K562 (cell line): Measurements from ENCODE around the gene PNPLA7. TPM values are rescaled to one million over a fixed set of nuclear protein-coding genes. Genes with fewer than 3 reads are reported as not detected.

Source experiments
- ATAC-seq: fragments of 200-7000 bp; cut with Tn5 transposase; 3 replicates; pipeline ENCODE4 v1.9.1; 2020; ENCODE audit warnings: moderate library complexity
- BruUV-seq: library from RNA; stranded (reverse); fragments of 400-500 nt; replicated peaks from 2 replicates; lab custom pipeline; 2021; lab: Mats Ljungman, UMichigan
- CTCF ChIA-PET: fragments of 300-600 bp; formaldehyde crosslinking; extraction: SDS; loops from one replicate; lab custom pipeline; 2021; ENCODE audit warnings: low intra/inter-chr PET ratio; lab: Yijun Ruan, JAX
- POLR2A ChIA-PET: fragments of 300-600, 350-650 bp; sonication (Branson Sonifier 250); formaldehyde crosslinking; extraction: SDS; loops from one replicate; lab custom pipeline; 2021; ENCODE audit warnings: antibody characterized with exemption, inconsistent platforms; lab: Yijun Ruan, JAX
- DNase-seq, 4 experiments: peaks; one replicate each; pipeline versions ENCODE4 v3.0.0 to v3.0.0-alpha.2; 2011 to 2018; ENCODE audit warnings: low spot score in 3 of 4, mixed read lengths in 3 of 4; ENCODE audit errors: extremely low read depth in 1 of 4
- FAIRE-seq: peaks from 2 replicates; lab custom pipeline; 2011; peaks lifted over from hg19 to GRCh38; lab: Jason Lieb, UNC
- H2AFZ ChIP-seq: 2 replicates; pipeline ENCODE4 v1.6.0; 2011; ENCODE audit warnings: low read depth, low read length, control low read depth, inconsistent platforms
- H3K27ac ChIP-seq: fragments of 200-600 bp; 3 replicates; pipeline ENCODE4 v1.8.0; 2011; ENCODE audit warnings: low read depth, mild to moderate bottlenecking, control low read depth, inconsistent platforms, low read length, moderate library complexity, mixed read lengths; ENCODE audit errors: extremely low read depth
- H3K27me3 ChIP-seq, 2 experiments: fragments of 300-600 bp in 1 of 2; 2 replicates in 1 of 2; 3 replicates in 1 of 2; pipeline versions ENCODE4 v1.6.0 to v1.8.0; 2011; ENCODE audit warnings: inconsistent platforms in 2 of 2, low read length in 2 of 2, mild to moderate bottlenecking in 1 of 2, mixed read lengths in 1 of 2, moderate library complexity in 1 of 2; ENCODE audit not compliant: control insufficient read depth in 2 of 2, insufficient read depth in 2 of 2
- H3K36me3 ChIP-seq: fragments of 300-600 bp; 3 replicates; pipeline ENCODE4 v1.8.0; 2011; ENCODE audit warnings: mild to moderate bottlenecking, low read length, inconsistent platforms; ENCODE audit not compliant: control insufficient read depth, insufficient read depth
- H3K4me1 ChIP-seq, 2 experiments: fragments of 200-600 bp in 1 of 2; replicated peaks in 1 of 2; 2 replicates in 1 of 2; 3 replicates in 1 of 2; pipeline versions ENCODE4 v1.5.1 to v1.8.0; 2011; ENCODE audit warnings: inconsistent platforms in 2 of 2, low read length in 2 of 2, mild to moderate bottlenecking in 1 of 2, mixed read lengths in 1 of 2, moderate library complexity in 1 of 2; ENCODE audit not compliant: control insufficient read depth in 2 of 2, insufficient read depth in 2 of 2
- H3K4me2 ChIP-seq: 2 replicates; pipeline ENCODE4 v1.6.1; 2011; ENCODE audit warnings: low read length, control low read depth, inconsistent platforms, mixed read lengths; ENCODE audit not compliant: insufficient read depth
- H3K4me3 ChIP-seq: fragments of 200-600 bp; sonication (generic), shearing (Covaris generic); 2 replicates; pipeline ENCODE4 v1.5.1; 2016; ENCODE audit warnings: control low read depth, inconsistent platforms
- H3K79me2 ChIP-seq: fragments of 200-600 bp; 3 replicates; pipeline ENCODE4 v1.8.0; 2011; ENCODE audit warnings: low read length, inconsistent platforms; ENCODE audit not compliant: control insufficient read depth, insufficient read depth
- H3K9ac ChIP-seq, 2 experiments: 2 replicates each; pipeline versions ENCODE4 v1.6.0 to v1.6.1; 2011; ENCODE audit warnings: low read depth in 2 of 2, low read length in 2 of 2, control low read depth in 1 of 2, inconsistent platforms in 1 of 2, mild to moderate bottlenecking in 1 of 2, mixed read lengths in 1 of 2; ENCODE audit not compliant: insufficient read depth in 1 of 2
- H3K9me1 ChIP-seq: one replicate; pipeline ENCODE4 v1.6.0; 2011; ENCODE audit warnings: inconsistent platforms, mild to moderate bottlenecking, low read length, moderate library complexity; ENCODE audit not compliant: control insufficient read depth, insufficient read depth
- H3K9me3 ChIP-seq: replicated peaks from 2 replicates; pipeline ENCODE4 v1.5.1; 2011; ENCODE audit warnings: low read depth, low read length, inconsistent platforms; ENCODE audit not compliant: control insufficient read depth, insufficient read depth
- H4K20me1 ChIP-seq: replicated peaks from 2 replicates; pipeline ENCODE4 v1.6.1; 2011; ENCODE audit warnings: low read length, inconsistent platforms, mixed read lengths; ENCODE audit not compliant: control insufficient read depth, insufficient read depth
- CTBP1 ChIP-seq: fragments of 450-650 bp; IDR thresholded peaks from 2 replicates; pipeline ENCODE4 v1.6.1; 2016; ENCODE audit warnings: borderline replicate concordance
- E2F1 ChIP-seq: sonication (generic); formaldehyde crosslinking; IDR thresholded peaks from 2 replicates; pipeline ENCODE4 v1.8.1; 2023; ENCODE audit warnings: mild to moderate bottlenecking, missing genetic modification reagents, moderate library complexity
- EGR1 ChIP-seq: fragments of 450-650 bp; conservative IDR thresholded peaks from 2 replicates; pipeline ENCODE4 v1.6.1; 2017; ENCODE audit warnings: mild to moderate bottlenecking
- ESRRA ChIP-seq: fragments of 450-650 bp; IDR thresholded peaks from 2 replicates; pipeline ENCODE4 v1.6.1; 2014; ENCODE audit warnings: low read depth, mild to moderate bottlenecking, moderate library complexity, borderline replicate concordance
- MBD2 ChIP-seq: sonication (generic); IDR thresholded peaks from 2 replicates; pipeline ENCODE4 v1.6.1; 2016; ENCODE audit warnings: low read depth, borderline replicate concordance
- NR0B1 ChIP-seq: fragments of 450-650 bp; IDR thresholded peaks from one replicate; pipeline ENCODE4 v1.6.1; 2018; ENCODE audit warnings: mild to moderate bottlenecking, moderate library complexity; ENCODE audit not compliant: partially characterized antibody
- POLR2G ChIP-seq: fragments of 200-400 bp; formaldehyde crosslinking; IDR thresholded peaks from 2 replicates; pipeline ENCODE4 v1.6.1; 2017; ENCODE audit warnings: low read depth, mild to moderate bottlenecking, antibody characterized with exemption, low read length, moderate library complexity
- RFX7 ChIP-seq: fragments of 250-450 bp; sonication (Bioruptor Pico); IDR thresholded peaks from 2 replicates; pipeline ENCODE4 v1.5.1; 2021; ENCODE audit warnings: mild to moderate bottlenecking
- SPI1 ChIP-seq: IDR thresholded peaks from 2 replicates; pipeline ENCODE4 v1.6.1; 2011; ENCODE audit warnings: low read depth, low read length, control low read depth, borderline replicate concordance
- TSC22D4 ChIP-seq: fragments of 450-650 bp; IDR thresholded peaks from 2 replicates; pipeline ENCODE4 v1.6.1; 2016; ENCODE audit warnings: missing genetic modification characterization, missing biosample characterization, control low read depth
- WGBS: fragments of 100-300 bp; shearing (Covaris generic); methylation state at CpG from one replicate; pipeline ENCODE4 v1.1.6; 2016; ENCODE audit warnings: low coverage, mixed read lengths; ENCODE audit not compliant: insufficient coverage; ENCODE audit errors: missing lambda C conversion rate; 5-methylcytosine and 5-hydroxymethylcytosine counted together
- in situ Hi-C: fragments of 300-500 bp; cut with MboI; formaldehyde crosslinking; loops from 4 replicates; pipeline ENCODE4 v1.15.0; 2018; ENCODE audit warnings: inconsistent platforms, mixed read lengths
- intact Hi-C: fragments of 100-400 bp; cut with micrococcal nuclease; formaldehyde crosslinking; loops from 2 replicates; pipeline ENCODE4 v1.14.2; 2022
- polyA plus RNA-seq, 8 experiments: library from polyadenylated mRNA; depleted of rRNA in 4 of 8; stranded (reverse) in 5 of 8; unstranded in 3 of 8; fragments of >200 nt; fragmentation: Nextera tagmentation in 2 of 8; fragmentation: Illumina TruSeq in 1 of 8; extraction: Ambion mirVana in 2 of 8; extraction: Trizol in 1 of 8; gene quantifications; 2 replicates each; pipeline versions ENCODE4 v1.2.1 to v1.2.3, GENCODE V29; 2011 to 2014; ENCODE audit warnings: inconsistent platforms in 1 of 8, missing spikeins in 1 of 8
- total RNA-seq, 7 experiments: library from RNA; depleted of rRNA in 6 of 7; stranded (reverse); fragments of >200 nt in 6 of 7; fragmentation: Illumina TruSeq in 2 of 7; extraction: Trizol in 2 of 7; gene quantifications; 2 replicates each; pipeline versions ENCODE4 v1.2.1 to v1.2.3, GENCODE V29; 2011 to 2021; ENCODE audit warnings: low replicate concordance in 1 of 7
- TF ChIP-seq, protein P1 (sequence below): fragments of 450-650 bp; formaldehyde crosslinking; IDR thresholded peaks from 2 replicates; pipeline ENCODE4 v1.4.0; 2020; ENCODE audit warnings: mild to moderate bottlenecking

PNPLA7 gene
- total and polyA plus RNA-seq, 9 of the 15 experiments (the other 6 are each of a cell fraction or from before 2014, with no cell fraction given) = 0.01 to 0.85 (median 0.19) TPM; not detected in 1

- TF ChIP-seq MBD2 (no peak), ESRRA (no peak), SPI1 (no peak), RFX7 (CRISPR knock-in tag) (no peak)
Observed at GRCh38 chr9:137432687-137433348, 117.4 kb downstream of the PNPLA7 start (continued).

DNA sequence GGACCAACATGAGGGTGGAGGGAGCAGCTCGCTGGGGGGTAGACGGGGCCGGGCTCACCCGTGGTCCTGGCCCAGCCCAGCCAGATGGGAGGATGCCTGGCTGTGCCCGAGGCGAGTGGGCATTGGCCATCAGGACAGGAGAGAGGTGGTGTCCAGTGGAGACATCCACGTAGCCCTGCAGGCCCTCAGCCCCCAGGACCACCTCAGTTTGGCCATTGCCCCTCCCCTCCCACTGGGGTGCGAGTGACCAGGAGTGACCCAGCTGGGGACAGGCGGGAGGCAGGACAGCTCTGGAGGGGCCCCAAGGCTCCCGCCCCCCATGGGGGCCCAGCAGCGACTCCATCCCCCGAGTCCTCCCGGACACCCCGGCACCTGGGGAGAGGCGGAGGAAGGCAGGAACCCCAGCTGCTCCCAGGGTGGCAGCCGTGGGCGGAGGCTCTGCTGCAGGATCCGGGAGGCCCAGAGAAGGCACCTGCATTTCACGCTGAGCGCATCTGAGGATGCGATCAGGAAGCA lies 118.7 kb downstream of the PNPLA7 start:
- Histone ChIP-seq H2AFZ (no peak overlapping the region), H3K79me2 (no peaks in the 10 kb centered on the region), H3K4me3 (no peak overlapping the region), H3K4me2 (no peak overlapping the region), H3K4me1 (peaks cover 13 to 84% of the 10 kb centered on the region in 2 experiments; a peak in 4 of 5 replicates), H3K9me1 (no peaks in the 10 kb centered on the region), H3K27ac (no peak overlapping the region), H3K36me3 (no peaks in the 10 kb centered on the region), H3K27me3 (no peaks in the 10 kb centered on the region), H3K9me3 (no peaks in the 10 kb centered on the region), H4K20me1 (no peaks in the 10 kb centered on the region), H3K9ac (peak overlapping the region in 1 of 2 experiments; percentile 64; a peak in 2 of 4 replicates)
- ChIA-PET CTCF (no interaction called here), POLR2A (interaction anchor here (1.0 to 1.2 kb wide), 2 partner anchors 10 to 110 kb away, joined by 3 read pairs; partner anchors contain the start of gene ENTPD8)
- no peak for FAIRE-seq
- intact Hi-C loops = no loop called here
- no peak for DNase-seq
- BruUV-seq = no TSS peak
- no peak for ATAC-seq
- 36% methylated on average over 17 of the region's 21 CpGs for WGBS
- TF ChIP-seq POLR2G (peak; percentile 60), NR0B1 (no peak), EGR1 (0 out of 2 replicates have a peak, but pooled peaks have one; percentile 17), TSC22D4 (tag) (no peak), E2F1 (CRISPR knock-in tag) (no peak), CTBP1 (no peak)
- TF ChIP-seq, protein P1, sequence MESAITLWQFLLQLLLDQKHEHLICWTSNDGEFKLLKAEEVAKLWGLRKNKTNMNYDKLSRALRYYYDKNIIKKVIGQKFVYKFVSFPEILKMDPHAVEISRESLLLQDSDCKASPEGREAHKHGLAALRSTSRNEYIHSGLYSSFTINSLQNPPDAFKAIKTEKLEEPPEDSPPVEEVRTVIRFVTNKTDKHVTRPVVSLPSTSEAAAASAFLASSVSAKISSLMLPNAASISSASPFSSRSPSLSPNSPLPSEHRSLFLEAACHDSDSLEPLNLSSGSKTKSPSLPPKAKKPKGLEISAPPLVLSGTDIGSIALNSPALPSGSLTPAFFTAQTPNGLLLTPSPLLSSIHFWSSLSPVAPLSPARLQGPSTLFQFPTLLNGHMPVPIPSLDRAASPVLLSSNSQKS (CRISPR knock-in tag) = no peak
- in situ Hi-C loops = no loop called here
